Naive thymus-derived CD8-positive, alpha-beta T cell (primary cell): ENCODE measurements around the gene METTL17. TPM values are rescaled to one million over a fixed set of nuclear protein-coding genes. Genes with fewer than 3 reads are reported as not detected.
"Not testable (repeated sequence)": the region's sequence is repeated elsewhere in the genome, so short reads cannot be mapped to it uniquely, and the experiment has no call there.

Experiments
- ATAC-seq, 2 donors: fragments of 150-1000 bp; cut with Tn5 transposase in 1 of 2; sonication (Bioruptor Pico), chemical (Tn5 transposase) in 1 of 2; 1 replicate in 1 of 2; 2 replicates in 1 of 2; pipeline ENCODE4 v1.10.0; 2021; ENCODE audit warnings: mild to moderate bottlenecking in 2 of 2, moderate library complexity in 2 of 2
- POLR2A ChIA-PET: fragments of 350-600 bp; sonication (Branson Sonifier 250); formaldehyde crosslinking; loops from one replicate; lab custom pipeline; 2021; ENCODE audit warnings: antibody characterized with exemption; lab: Charles Lee
- DNase-seq, 10 donors: peaks; one replicate each; pipeline versions ENCODE4 v3.0.0 to v3.0.0-alpha.2; 2020 to 2022
- H3K27ac Mint-ChIP-seq, 10 donors: one replicate each; pipeline ENCODE4 v1.8.0; 2020 to 2022; ENCODE audit warnings: mild to moderate bottlenecking in 10 of 10, mixed read lengths in 10 of 10, moderate library complexity in 4 of 10, inconsistent platforms in 1 of 10
- H3K27me3 Mint-ChIP-seq, 5 donors: one replicate each; pipeline ENCODE4 v1.8.0; 2021 to 2022; ENCODE audit warnings: mixed read lengths in 5 of 5
- H3K36me3 Mint-ChIP-seq, 3 donors: one replicate each; pipeline ENCODE4 v1.8.0; 2020 to 2022; ENCODE audit warnings: mixed read lengths in 3 of 3, mild to moderate bottlenecking in 2 of 3, inconsistent platforms in 1 of 3
- H3K4me1 Mint-ChIP-seq, 4 donors: one replicate each; pipeline ENCODE4 v1.8.0; 2021 to 2022; ENCODE audit warnings: mixed read lengths in 4 of 4
- H3K4me3 Mint-ChIP-seq, 10 donors: one replicate each; pipeline ENCODE4 v1.8.0; 2020 to 2022; ENCODE audit warnings: mild to moderate bottlenecking in 10 of 10, mixed read lengths in 10 of 10, moderate library complexity in 6 of 10, inconsistent platforms in 1 of 10
- H3K9me3 Mint-ChIP-seq, 9 donors: one replicate each; pipeline ENCODE4 v1.8.0; 2020 to 2022; ENCODE audit warnings: mixed read lengths in 9 of 9, mild to moderate bottlenecking in 3 of 9, inconsistent platforms in 1 of 9, moderate library complexity in 1 of 9
- polyA plus RNA-seq, 3 donors: library from polyadenylated mRNA; unstranded; fragments of 300-500 nt; fragmentation: Illumina TruSeq; gene quantifications; one replicate each; pipeline ENCODE4 v1.2.3, GENCODE V29; 2021
- total RNA-seq, 8 experiments: library from RNA in 2 of 8; stranded (reverse) in 2 of 8; gene quantifications; one replicate each; pipeline ENCODE4 v1.2.3 and lab custom pipeline; 2021 to 2026

The METTL17 gene
- total and polyA plus RNA-seq, 5 experiments from 2014 or later: 29.8 to 127 (median 50.8) TPM

DNA sequence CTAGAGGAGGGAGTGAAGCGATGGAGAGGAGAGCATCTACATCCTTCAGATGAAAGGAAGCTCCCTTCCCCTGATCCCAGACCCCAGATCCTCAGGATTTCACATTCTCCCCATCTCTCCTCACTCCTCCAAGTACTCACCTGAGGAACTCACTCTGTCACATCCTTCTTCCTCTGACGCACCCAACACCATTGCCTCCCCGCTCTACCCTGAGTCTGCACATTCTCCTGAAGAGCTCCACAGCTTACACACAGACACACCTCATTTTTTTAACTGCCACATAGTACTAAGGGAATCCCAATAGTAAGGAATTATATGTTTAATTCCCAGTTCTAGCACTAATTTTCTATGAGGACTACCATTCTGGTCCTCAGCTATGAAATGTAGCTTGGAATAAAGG, 16.3 kb upstream of the METTL17 start:
- POLR2A ChIA-PET: no interaction called here
- DNase-seq: no peak
- H3K36me3 Mint-ChIP-seq: no peaks in the 10 kb centered on the region
- no peaks in the 10 kb centered on the region for H3K9me3 Mint-ChIP-seq
- ATAC-seq: no peak
- no peak overlapping the region for H3K4me3 Mint-ChIP-seq
- H3K27ac Mint-ChIP-seq: no peak overlapping the region
- peaks cover 9 to 14% (median 11%) of the 10 kb centered on the region in 4 donors for H3K4me1 Mint-ChIP-seq
- H3K27me3 Mint-ChIP-seq: peaks cover 6 to 29% (median 19%) of the 10 kb centered on the region in 5 donors

DNA sequence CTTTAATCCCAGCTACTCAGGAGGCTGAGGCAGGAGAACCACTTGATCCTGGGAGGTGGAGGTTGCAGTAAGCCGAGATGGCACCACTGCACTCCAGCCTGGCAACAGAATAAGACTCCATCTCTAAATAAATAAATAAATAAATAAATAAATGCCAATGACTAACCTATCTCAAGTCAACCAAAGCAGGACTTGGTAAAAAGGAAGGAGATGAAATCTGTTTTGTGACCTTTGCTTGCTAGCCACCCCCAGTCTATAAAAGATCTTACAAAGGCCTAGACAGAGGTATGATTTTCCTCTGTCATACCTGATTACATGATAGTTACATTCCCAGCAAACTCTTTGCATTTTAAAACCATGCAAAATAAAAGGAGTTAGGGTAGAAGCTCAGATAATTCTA, 13.5 kb upstream of the METTL17 start:
- H3K36me3 Mint-ChIP-seq: no peaks in the 10 kb centered on the region
- DNase-seq (no peak), ATAC-seq (no peak)
- H3K27me3 Mint-ChIP-seq: peaks cover 10 to 51% (median 19%) of the 10 kb centered on the region in 5 donors
- H3K9me3 Mint-ChIP-seq: no peaks in the 10 kb centered on the region
- H3K4me3 Mint-ChIP-seq: no peak overlapping the region
- no peak overlapping the region for H3K27ac Mint-ChIP-seq
- peaks cover 3 to 5% (median 5%) of the 10 kb centered on the region in 4 donors for H3K4me1 Mint-ChIP-seq
- POLR2A ChIA-PET: no interaction called here

DNA sequence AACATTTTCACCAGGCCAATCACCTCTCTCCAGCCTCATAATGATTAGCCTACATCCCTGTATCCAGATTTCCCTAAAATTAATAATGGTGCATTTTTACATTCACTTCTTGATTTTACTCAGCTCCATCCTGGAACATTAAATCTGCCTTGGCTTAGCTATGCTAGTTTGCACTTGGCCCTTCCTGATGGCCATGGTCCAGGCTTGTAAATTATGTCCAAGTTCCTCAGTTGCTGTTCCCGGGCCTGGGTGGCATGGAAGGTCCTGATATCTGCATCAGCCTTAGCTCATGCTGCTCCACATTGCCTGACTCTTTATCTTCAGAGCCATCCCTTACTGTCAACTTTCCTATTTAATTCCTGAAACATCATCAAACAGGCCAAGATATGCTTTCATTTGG, 11.1 kb upstream of the METTL17 start:
- DNase-seq (no peak), ATAC-seq (no peak)
- Mint-ChIP-seq H3K27ac (no peak overlapping the region), H3K4me3 (no peak overlapping the region), H3K27me3 (peaks cover 6 to 38% (median 11%) of the 10 kb centered on the region in 5 donors), H3K36me3 (no peaks in the 10 kb centered on the region), H3K4me1 (no peaks in the 10 kb centered on the region), H3K9me3 (no peaks in the 10 kb centered on the region)
- POLR2A ChIA-PET: no interaction called here

DNA sequence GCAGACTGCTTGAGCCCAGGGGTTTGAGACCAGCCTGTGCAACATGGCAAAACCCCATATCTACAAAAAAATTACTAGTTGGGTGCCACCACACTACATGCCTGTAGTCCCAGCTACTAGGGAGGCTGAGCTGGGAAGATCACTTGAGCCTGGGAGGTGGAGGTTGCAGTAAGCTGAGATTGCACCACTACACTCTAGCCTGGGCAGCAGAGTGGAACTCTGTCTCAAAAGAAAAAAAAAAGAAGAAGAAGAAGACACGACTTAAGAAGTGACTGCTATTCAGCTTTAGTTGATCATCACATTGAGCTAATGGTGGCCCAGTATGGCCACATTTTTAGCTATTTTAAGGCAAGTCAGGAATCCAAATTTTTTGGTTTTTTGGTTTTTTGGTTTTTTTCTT, 8.9 kb upstream of the METTL17 start:
- Mint-ChIP-seq H3K27me3 (peaks cover 6 to 35% (median 11%) of the 10 kb centered on the region in 5 donors), H3K9me3 (no peaks in the 10 kb centered on the region), H3K4me1 (peaks cover 0 to 2% (median 0%) of the 10 kb centered on the region in 4 donors), H3K4me3 (no peak overlapping the region), H3K36me3 (no peaks in the 10 kb centered on the region), H3K27ac (no peak overlapping the region)
- DNase-seq: no peak
- POLR2A ChIA-PET: interaction anchor here (0.6 kb wide), 1 partner anchor 399 kb away, joined by 6 read pairs; no protein-coding TSS in a partner anchor
- ATAC-seq: no peak

GRCh38 chr14:20982646-20983369, 7.0 kb upstream of the METTL17 start:
- Mint-ChIP-seq H3K27me3 (peaks cover 6 to 35% (median 11%) of the 10 kb centered on the region in 5 donors), H3K36me3 (no peaks in the 10 kb centered on the region), H3K4me1 (peaks cover 0 to 5% (median 0%) of the 10 kb centered on the region in 4 donors), H3K27ac (no peak overlapping the region), H3K9me3 (no peaks in the 10 kb centered on the region), H3K4me3 (no peak overlapping the region)
- ATAC-seq: no peak
- no peak for DNase-seq
- POLR2A ChIA-PET: no interaction called here

DNA sequence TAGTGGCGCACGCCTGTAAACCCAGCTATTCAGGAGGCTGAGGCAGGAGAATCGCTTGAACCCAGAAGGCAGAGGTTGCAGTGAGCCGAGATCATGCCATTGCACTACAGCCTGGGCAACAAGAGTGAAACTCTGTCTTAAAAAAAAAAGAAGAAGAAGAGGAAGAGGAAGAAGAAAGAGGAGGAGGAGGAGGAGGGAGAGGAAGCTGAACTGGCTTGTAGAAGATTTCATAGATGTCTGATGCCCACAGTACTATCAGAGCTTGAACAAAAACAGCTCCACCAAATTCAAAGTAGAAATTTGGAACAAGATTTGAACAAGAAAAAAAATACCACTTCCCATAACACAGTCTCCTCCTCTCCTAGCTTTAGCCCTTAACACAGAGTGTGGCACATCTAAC, 4.1 kb upstream of the METTL17 start:
- DNase-seq, POLR2A ChIA-PET, H3K36me3 Mint-ChIP-seq, ATAC-seq, H3K4me3 Mint-ChIP-seq, H3K9me3 Mint-ChIP-seq: not testable (repeated sequence)
- Mint-ChIP-seq H3K27me3 (peaks cover 3 to 12% (median 4%) of the 10 kb centered on the region in 5 donors), H3K27ac (peak overlapping the region in 3 of 10 donors; percentile 21 to 47 (median 37)), H3K4me1 (peaks cover 4 to 27% (median 16%) of the 10 kb centered on the region in 4 donors)

DNA sequence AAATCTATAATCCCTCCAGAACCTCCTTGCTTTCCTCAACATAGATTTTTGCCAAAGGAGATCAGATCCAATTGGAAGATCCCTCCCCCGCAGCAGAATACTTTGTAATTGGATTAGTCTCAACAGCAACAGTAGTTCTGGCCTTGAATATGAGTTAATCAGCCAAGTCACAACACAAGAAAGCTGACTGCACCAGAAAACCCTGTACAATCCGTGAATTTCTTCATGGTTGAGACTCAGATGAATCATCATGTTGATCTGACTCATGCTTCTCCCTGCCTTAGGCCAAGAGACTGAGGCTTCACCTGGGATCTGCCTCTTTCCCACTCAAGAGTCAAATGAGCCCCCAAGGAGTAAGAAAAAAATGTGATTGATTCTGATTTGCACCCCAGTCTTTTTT, 3.0 kb upstream of the METTL17 start:
- no peak overlapping the region for H3K4me3 Mint-ChIP-seq
- peaks cover 5 to 37% (median 22%) of the 10 kb centered on the region in 4 donors for H3K4me1 Mint-ChIP-seq
- no peak overlapping the region for H3K27ac Mint-ChIP-seq
- H3K27me3 Mint-ChIP-seq: peaks cover 3 to 9% (median 4%) of the 10 kb centered on the region in 5 donors
- ATAC-seq: no peak
- POLR2A ChIA-PET: no interaction called here
- no peaks in the 10 kb centered on the region for H3K9me3 Mint-ChIP-seq
- peaks cover 0 to 2% (median under 1%) of the 10 kb centered on the region in 3 donors for H3K36me3 Mint-ChIP-seq
- no peak for DNase-seq

DNA sequence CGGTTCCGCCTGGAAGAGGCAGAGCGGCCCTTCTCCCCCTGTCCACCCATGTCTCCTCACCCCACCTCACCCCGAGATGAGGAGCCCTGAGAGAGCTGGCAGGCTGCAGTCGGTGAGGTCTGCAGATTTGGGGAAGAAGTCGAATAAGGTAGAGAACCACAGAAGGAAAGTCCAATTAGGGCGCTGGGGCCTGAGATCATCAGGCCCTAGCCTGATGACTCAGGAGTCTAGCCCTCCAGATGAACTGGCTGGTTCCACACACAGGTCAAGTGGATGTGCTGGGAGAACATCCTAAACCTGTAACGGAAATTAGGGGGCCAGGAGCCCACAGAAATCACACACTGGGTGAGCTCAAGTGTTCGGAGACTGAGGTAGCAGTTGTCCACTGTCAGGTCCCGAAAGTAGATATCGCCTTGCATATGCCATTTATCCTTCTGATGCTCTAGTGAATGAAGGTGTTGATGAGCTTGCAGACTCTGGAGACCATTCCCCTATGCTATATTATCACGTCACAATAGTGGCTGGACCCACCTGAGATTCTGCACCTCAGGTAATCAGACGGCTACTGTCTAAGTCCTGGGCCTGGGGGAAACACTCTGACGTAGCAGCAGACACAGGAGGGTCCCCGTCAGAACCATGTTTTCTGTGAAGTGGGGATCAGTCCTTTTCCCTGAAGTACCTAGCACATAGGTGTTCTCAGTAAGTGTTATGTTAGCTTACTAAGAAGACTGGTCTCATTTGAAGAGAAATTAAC, 886 bp upstream of the METTL17 start:
- Mint-ChIP-seq H3K27ac (peak overlapping the region in 8 of 10 donors; percentile 25 to 97 (median 69)), H3K9me3 (no peaks in the 10 kb centered on the region), H3K4me3 (peak overlapping the region in 9 of 10 donors; percentile 30 to 93 (median 49)), H3K27me3 (no peaks in the 10 kb centered on the region), H3K36me3 (peaks cover 0 to 23% (median 7%) of the 10 kb centered on the region in 3 donors), H3K4me1 (peaks cover 12 to 42% (median 28%) of the 10 kb centered on the region in 4 donors)
- peak in 1 of 10 donors; percentile 7 for DNase-seq
- no peak for ATAC-seq
- POLR2A ChIA-PET: interaction anchor here (1.7 kb wide), 1 partner anchor 18 kb away, joined by 5 read pairs; no protein-coding TSS in a partner anchor

DNA sequence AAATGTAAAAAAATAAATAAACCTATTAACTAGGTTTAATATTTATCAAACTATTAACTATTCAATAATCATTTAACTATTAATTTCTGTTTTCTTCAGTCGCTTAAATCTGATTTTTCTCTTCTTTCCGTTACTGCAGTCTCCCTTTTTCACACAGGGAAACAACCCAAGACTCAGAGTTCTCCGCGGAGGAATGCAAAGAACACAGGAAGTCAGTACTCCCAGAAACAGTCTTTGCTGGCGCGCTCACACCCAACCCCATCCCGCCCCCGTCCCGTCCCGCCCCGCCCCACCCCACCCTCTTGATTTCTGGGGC, 351 bp upstream of the METTL17 start:
- H3K27ac Mint-ChIP-seq: peak overlapping the region; percentile 92 to 98 (median 94)
- H3K27me3 Mint-ChIP-seq: no peaks in the 10 kb centered on the region
- H3K36me3 Mint-ChIP-seq: peaks cover 0 to 28% (median 9%) of the 10 kb centered on the region in 3 donors
- ATAC-seq (no peak), DNase-seq (no peak)
- peaks cover 12 to 42% (median 29%) of the 10 kb centered on the region in 4 donors for H3K4me1 Mint-ChIP-seq
- H3K4me3 Mint-ChIP-seq: peak overlapping the region; percentile 89 to 99 (median 95)
- H3K9me3 Mint-ChIP-seq: no peaks in the 10 kb centered on the region
- POLR2A ChIA-PET: interaction anchor here (1.7 kb wide), 1 partner anchor 18 kb away, joined by 5 read pairs; no protein-coding TSS in a partner anchor

DNA sequence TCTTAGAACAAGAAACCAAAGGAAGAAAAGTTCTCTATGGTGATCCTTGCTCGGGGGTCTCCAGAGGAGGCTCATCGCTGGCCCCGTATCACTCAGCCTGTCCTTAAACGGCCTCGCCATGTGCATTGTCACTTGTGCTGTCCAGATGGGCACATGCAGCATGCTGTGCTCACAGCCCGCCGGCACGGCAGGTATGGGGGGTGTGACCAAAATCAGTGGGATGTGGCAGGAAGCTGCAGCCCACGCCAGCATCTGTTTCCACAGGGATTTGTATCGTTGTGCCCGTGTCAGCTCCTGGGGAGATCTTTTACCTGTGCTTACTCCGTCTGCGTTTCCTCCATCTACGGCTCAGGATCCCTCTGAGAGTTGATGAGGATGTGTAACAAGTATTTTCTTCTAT, 6.7 kb downstream of the METTL17 start:
- H3K4me3 Mint-ChIP-seq: no peak overlapping the region
- H3K27me3 Mint-ChIP-seq: no peaks in the 10 kb centered on the region
- H3K4me1 Mint-ChIP-seq: peaks cover 17 to 38% (median 26%) of the 10 kb centered on the region in 4 donors
- no peak for DNase-seq
- POLR2A ChIA-PET: no interaction called here
- H3K9me3 Mint-ChIP-seq: no peaks in the 10 kb centered on the region
- ATAC-seq: no peak
- H3K27ac Mint-ChIP-seq: no peak overlapping the region
- H3K36me3 Mint-ChIP-seq: peaks cover 0 to 67% (median 21%) of the 10 kb centered on the region in 3 donors

- H3K27me3 Mint-ChIP-seq: no peaks in the 10 kb centered on the region
- peaks cover 0 to 62% (median 18%) of the 10 kb centered on the region in 3 donors for H3K36me3 Mint-ChIP-seq
- POLR2A ChIA-PET: interaction anchor here (0.6 kb wide), 1 partner anchor 39 kb away, joined by 3 read pairs; no protein-coding TSS in a partner anchor
- ATAC-seq: no peak
- H3K4me3 Mint-ChIP-seq: no peak overlapping the region
- H3K4me1 Mint-ChIP-seq: peaks cover 12 to 33% (median 22%) of the 10 kb centered on the region in 4 donors
- DNase-seq: no peak
- H3K9me3 Mint-ChIP-seq: no peaks in the 10 kb centered on the region
- H3K27ac Mint-ChIP-seq: peak overlapping the region in 4 of 10 donors; percentile 5 to 63 (median 39)
These were observed 7.3 kb downstream of the METTL17 start for GRCh38 chr14:20997115-20997514.

- peaks cover 10 to 33% (median 21%) of the 10 kb centered on the region in 4 donors for H3K4me1 Mint-ChIP-seq
- peaks cover 0 to 58% (median 18%) of the 10 kb centered on the region in 3 donors for H3K36me3 Mint-ChIP-seq
- no peaks in the 10 kb centered on the region for H3K27me3 Mint-ChIP-seq
- peak overlapping the region in 1 of 10 donors; percentile 15 for H3K4me3 Mint-ChIP-seq
- H3K9me3 Mint-ChIP-seq: no peaks in the 10 kb centered on the region
- DNase-seq (no peak), ATAC-seq (no peak)
- peak overlapping the region in 4 of 10 donors; percentile 2 to 77 (median 14) for H3K27ac Mint-ChIP-seq
- POLR2A ChIA-PET: interaction anchor here (0.6 kb wide), 1 partner anchor 38 kb away, joined by 3 read pairs; no protein-coding TSS in a partner anchor
These were observed 7.8 kb downstream of the METTL17 start for GRCh38 chr14:20997564-20997963.
